Kidney capillary endothelial cell (primary cell): ENCODE measurements around the gene NRXN3.
"Not testable (repeated sequence)": the region's sequence is repeated elsewhere in the genome, so short reads cannot be mapped to it uniquely, and the experiment has no call there.

Experiments
- DNase-seq: peaks from one replicate; pipeline ENCODE4 v3.0.0-alpha.2; 2018; ENCODE audit warnings: low spot score

The NRXN3 gene

GRCh38 chr14:79734656-79735055 is 1564.5 kb downstream of the NRXN3 start:
- DNase-seq: no peak

- no peak for DNase-seq
Measured at GRCh38 chr14:79735121-79735520, 1564.9 kb downstream of the NRXN3 start.

- no peak for DNase-seq
Measured at GRCh38 chr14:79740066-79740601, 1570.0 kb downstream of the NRXN3 start.

GRCh38 chr14:79742142-79742541 is 1572.0 kb downstream of the NRXN3 start:
- DNase-seq: no peak

GRCh38 chr14:79745046-79745445 is 1574.9 kb downstream of the NRXN3 start:
- DNase-seq: no peak

- no peak for DNase-seq
Measured at GRCh38 chr14:79749065-79749464, 1578.9 kb downstream of the NRXN3 start.

GRCh38 chr14:79758985-79759384 is 1588.8 kb downstream of the NRXN3 start:
- no peak for DNase-seq

- no peak for DNase-seq
Measured at GRCh38 chr14:79764323-79764722, 1594.2 kb downstream of the NRXN3 start.

- no peak for DNase-seq
Measured at GRCh38 chr14:79766511-79766910, 1596.3 kb downstream of the NRXN3 start.

- no peak for DNase-seq
Measured at GRCh38 chr14:79767251-79767650, 1597.1 kb downstream of the NRXN3 start.

GRCh38 chr14:79767721-79768120 is 1597.5 kb downstream of the NRXN3 start:
- DNase-seq: not testable (repeated sequence)

GRCh38 chr14:79781882-79782281 is 1611.7 kb downstream of the NRXN3 start:
- DNase-seq: no peak

- DNase-seq: no peak
Measured at GRCh38 chr14:79783041-79783440, 1612.9 kb downstream of the NRXN3 start.

- DNase-seq: no peak
Measured at GRCh38 chr14:79786522-79786921, 1616.3 kb downstream of the NRXN3 start.

- DNase-seq: no peak
Measured at GRCh38 chr14:79788346-79788745, 1618.2 kb downstream of the NRXN3 start.

- DNase-seq: no peak
Measured at GRCh38 chr14:79791055-79791732, 1621.0 kb downstream of the NRXN3 start.

GRCh38 chr14:79802093-79802492 is 1631.9 kb downstream of the NRXN3 start:
- DNase-seq: no peak

- DNase-seq: no peak
Measured at GRCh38 chr14:79805636-79806035, 1635.5 kb downstream of the NRXN3 start.

- DNase-seq: no peak
Measured at GRCh38 chr14:79809849-79810612, 1639.9 kb downstream of the NRXN3 start.

GRCh38 chr14:79820866-79821535 is 1650.8 kb downstream of the NRXN3 start:
- DNase-seq: no peak

GRCh38 chr14:79822034-79822433 is 1651.9 kb downstream of the NRXN3 start:
- DNase-seq: no peak

GRCh38 chr14:79825046-79825521 is 1654.9 kb downstream of the NRXN3 start:
- DNase-seq: peak; percentile 30

- no peak for DNase-seq
Measured at GRCh38 chr14:79826362-79826761, 1656.2 kb downstream of the NRXN3 start.
